Central memory CD4-positive, alpha-beta T cell (primary cell): ENCODE results near the gene TMCC2.
"Not testable (repeated sequence)": the region's sequence is repeated elsewhere in the genome, so short reads cannot be mapped to it uniquely, and the experiment has no call there.

Experiments used
- DNase-seq: peaks from one replicate; pipeline ENCODE4 v3.0.0; 2022

Gene TMCC2

GRCh38 chr1:205216588-205216987 is 11.2 kb upstream of the TMCC2 start:
- DNase-seq: no peak

- DNase-seq: no peak
Observed at GRCh38 chr1:205217418-205217817, 10.3 kb upstream of the TMCC2 start.

DNA sequence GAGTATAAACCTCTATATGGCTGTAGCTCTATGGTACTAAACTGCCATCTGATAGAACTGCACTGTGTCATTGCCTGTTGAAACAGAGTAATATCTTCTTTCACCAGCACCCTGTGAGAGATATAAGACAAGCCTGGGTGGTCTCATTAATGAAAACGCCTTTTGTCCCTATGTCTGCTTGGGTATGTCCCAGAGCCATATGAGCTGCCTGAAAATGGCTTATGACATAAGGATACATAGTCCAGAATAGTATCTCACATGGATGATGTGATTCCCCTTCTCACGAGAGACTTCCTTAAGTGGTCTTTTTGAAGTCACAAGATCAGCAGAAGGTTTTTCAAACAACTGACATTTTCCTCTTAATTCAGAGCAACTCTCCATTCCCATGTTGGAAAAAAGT is 7.3 kb upstream of the TMCC2 start:
- no peak for DNase-seq

DNA sequence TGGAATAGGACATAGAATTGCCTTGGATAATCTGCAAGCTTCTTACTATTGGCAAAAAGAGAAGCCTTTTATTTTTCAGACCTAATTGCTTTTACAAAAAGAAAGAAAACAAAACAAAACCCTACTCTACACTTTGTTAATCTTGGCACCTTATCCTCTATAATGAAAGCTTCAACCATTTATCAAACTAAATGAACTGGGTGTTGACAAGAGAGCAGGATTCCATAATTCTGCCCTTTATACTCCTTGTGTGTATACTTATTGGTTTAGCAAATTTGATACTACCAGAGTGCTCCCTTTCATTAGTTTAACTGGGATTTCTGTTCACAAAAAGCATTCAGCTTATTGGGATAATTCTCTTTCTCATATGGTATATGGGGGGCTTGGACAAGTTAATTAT is 3.0 kb upstream of the TMCC2 start:
- no peak for DNase-seq

GRCh38 chr1:205225901-205226765 is 1.6 kb upstream of the TMCC2 start:
- DNase-seq: no peak

- no peak for DNase-seq
Observed at GRCh38 chr1:205226868-205227583, 720 bp upstream of the TMCC2 start.

DNA sequence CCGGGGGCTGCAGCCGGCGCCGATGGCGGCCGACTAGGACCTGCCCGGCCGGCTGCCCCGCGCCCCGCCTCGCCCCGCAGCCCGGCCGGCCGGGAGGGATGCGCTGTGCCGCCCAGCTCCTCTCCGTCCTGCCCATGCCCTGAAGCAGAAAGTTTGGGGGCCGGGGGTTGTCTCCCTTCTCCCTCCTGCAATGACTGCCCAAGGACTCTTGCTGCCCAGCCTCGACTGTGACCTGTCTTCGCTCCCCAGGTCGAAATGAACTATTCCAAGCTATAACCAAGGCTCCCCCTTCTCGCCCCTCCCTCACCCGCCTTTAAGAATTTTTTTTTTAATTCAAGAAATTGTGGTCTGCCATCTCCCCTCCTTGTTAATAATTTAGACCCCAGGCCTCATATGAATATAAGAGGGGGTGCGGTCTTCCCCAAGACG is 361 bp downstream of the TMCC2 start:
- no peak for DNase-seq

DNA sequence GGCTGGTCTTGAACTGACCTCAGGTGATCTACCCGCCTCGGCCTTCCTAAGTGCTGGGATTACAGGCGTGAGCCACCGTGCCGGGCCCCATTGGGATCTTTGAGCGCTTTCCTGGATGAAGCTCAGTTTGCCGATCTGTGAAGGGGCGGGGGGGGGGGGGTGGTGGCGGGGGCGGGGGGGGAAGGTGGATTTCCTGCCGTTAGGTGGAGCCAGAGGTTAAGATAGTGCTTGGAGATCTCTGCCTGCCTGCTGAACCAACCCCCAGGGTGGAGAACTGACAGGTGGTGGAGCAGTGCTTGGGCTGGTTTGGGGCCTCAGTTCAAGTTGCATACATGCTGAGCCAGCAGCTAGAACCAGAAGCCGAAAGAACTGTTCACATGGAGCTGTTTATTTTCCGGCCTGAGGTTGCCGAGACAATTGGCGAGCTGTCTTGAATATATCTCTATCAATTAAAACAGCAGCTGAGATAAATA is 1.7 kb downstream of the TMCC2 start:
- peak; percentile 72 for DNase-seq

- DNase-seq: no peak
Observed at GRCh38 chr1:205229916-205230700, 2.4 kb downstream of the TMCC2 start.

GRCh38 chr1:205230982-205231381 is 3.2 kb downstream of the TMCC2 start:
- DNase-seq: no peak

DNA sequence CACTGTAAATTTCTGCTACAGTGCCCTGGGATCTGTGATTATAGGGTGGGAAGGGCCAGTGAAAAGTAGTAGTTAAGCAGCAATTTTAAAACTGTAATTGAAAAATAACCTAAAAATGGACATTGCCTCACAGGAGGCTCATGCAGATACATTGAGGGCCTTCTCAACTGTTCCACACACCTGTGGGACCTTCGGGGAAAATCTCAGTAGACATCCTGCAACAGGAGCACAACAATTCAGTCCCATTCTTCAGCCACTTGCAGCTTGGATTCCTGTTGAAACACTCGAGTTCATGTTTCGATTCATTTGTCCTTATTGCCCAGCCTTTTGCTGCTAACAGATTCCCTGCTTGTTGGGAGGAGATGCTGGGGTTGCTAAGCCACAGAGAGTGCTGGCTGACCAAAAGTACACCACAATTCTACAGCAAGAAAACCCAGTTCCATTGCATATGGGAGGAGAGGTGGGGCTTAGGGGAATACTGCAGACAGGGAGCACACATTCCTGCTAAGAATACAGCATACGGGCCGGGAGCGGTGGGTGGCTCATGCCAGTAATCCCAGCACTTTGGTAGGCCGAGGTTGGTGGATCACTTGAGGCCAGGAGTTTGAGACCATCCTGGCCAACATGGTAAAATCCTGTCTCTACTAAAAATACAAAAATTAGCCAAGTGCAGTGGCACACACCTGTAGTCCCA is 4.5 kb downstream of the TMCC2 start:
- no peak for DNase-seq

DNA sequence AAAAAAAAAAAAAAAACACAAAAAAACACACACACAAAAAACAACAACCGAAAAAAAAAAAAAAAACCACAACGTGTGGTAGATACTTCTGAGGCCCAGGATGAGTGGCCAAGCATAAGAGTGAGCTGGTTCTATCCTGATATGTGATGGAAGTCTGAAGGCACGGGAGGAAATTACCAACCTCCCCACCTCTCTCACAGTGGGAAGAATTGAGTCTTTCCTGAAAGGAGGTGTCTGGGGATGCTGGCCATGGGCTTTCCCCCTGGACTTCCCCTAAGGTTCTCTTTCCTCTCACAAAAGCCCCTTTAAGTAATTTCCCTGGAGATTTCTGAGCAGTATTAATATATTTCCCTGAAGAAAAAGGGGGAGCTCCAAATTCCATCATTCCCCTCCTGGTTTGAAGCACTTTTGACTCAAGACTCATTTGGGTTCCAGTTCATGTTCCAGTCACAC is 5.2 kb downstream of the TMCC2 start:
- no peak for DNase-seq

DNA sequence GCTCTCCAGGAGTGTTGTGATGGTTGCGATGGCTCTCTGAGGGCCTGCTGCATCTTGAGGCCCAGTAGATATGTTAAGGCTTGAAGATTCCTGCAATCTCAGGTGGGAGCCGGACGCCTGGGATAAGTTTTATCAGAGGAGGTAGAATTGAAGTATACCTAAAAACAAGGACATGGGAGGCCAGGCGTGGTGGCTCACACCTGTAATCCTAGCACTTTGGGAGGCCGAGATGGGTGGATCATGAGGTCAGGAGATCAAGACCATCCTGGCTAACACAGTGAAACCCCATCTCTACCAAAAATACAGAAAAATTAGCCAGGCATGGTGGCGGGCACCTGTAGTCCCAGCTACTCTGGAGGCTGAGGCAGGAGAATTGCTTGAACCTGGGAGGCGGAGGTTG is 6.2 kb downstream of the TMCC2 start:
- not testable (repeated sequence) for DNase-seq

- DNase-seq: no peak
Observed at GRCh38 chr1:205235951-205236350, 8.2 kb downstream of the TMCC2 start.

DNA sequence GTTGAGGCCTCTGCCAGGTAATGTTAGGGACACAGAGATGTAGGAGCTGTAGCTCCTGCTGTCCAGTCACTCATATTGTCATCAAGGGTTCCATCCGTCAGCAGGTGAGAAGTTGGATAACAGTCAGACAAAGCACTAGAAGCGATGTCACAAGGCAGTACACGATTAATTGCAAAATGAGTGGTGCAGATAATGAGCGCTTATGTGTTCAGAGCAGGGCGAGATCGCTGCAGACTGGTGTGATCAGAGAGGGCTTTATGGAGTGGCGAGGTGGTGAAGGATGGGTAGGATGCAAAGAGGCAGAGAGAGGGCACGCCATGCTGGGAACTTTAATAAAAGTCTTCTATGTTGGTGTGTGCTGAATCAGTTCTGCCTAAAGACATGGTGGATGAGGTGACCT is 8.8 kb downstream of the TMCC2 start:
- DNase-seq: no peak

DNA sequence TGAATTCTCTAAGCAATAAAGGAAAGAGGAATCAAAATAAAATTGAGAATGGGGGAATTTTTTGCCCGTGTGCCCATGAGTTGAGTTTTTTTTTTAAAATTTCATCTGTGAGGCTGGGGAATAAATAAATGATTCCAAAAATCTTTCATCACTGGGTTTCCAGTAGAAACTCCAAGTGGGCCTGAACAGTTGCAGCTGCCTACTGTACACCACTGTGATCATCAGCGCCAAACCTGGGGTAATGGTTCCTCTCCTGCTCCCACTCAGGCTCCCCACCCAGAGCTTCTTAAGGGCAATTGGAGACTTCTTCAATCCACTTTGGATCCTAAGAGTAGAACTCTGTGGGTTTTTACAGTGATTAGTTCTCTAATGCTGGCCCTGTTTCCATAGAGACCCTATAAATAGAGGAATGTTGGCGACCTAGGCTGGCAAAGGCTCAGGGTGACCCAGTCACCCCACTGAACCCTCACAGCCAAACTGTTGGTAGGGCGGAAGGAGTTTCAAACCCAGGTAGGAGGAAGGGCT is 9.3 kb downstream of the TMCC2 start:
- DNase-seq: no peak

- no peak for DNase-seq
Observed at GRCh38 chr1:205237526-205238484, 10.1 kb downstream of the TMCC2 start.

GRCh38 chr1:205239078-205239477 is 11.3 kb downstream of the TMCC2 start:
- no peak for DNase-seq

DNA sequence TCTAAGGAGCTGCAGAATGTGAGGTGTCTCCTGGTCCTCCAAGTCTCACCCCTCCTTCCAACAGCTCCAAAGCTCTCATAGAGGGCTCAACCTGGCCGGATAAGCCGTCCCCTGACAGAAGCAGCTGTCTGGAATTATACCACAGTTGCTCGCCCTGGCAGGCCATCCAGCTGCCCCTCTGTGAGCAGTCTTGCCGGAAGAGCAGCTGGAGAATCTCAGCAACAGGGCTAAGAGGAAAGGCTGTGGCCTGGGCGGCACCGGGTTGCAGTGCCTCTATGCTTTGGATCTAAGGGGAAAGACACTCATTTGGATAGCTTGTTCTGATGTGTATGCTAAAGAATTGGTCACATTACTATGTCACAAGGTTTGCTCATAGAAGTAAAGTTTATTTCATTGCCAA is 12.4 kb downstream of the TMCC2 start:
- DNase-seq: no peak

DNA sequence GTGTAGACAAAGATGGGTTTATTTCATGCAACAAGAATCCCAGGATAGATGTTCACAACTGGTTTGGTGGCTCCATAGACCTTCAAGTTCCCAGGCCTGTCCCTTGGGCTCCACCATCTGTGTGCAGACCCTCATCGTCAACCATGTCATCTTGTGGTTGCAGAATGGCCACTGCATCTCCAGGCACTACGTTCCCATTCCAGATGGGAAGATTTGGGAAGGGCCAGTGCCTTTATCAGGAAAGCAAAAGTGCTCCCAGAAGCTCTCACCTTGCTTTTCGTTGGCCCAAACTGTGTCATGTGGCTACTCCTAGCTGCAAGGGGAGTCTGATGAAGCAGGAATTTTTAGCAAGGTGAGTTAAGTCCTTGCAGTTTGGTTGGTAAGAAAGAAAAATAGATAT is 12.8 kb downstream of the TMCC2 start:
- no peak for DNase-seq
